ENCODE data around the gene ROR1. TPM values are rescaled to one million over a fixed set of nuclear protein-coding genes. Genes with fewer than 3 reads are reported as not detected.
A peak's percentile ranks its signal among the peaks of the same experiment; 100 is the strongest.

The ROR1 gene
- total and polyA plus RNA-seq, 2 donors (not counting 1 experiment from before 2014, with no cell fraction given), result 14.5 to 16.5 TPM

- TF ChIP-seq EZH2 (IDR thresholded peaks at IDR 0.05; ENCODE audit: low read length, missing control alignments) (no peak), CTCF (conservative IDR thresholded peaks at IDR 0.05 in 1 of 2, IDR thresholded peaks at IDR 0.05 in 1 of 2; ENCODE audit: low read depth in 1 of 2, low read length in 2 of 2) (no peak)
- no peaks in the 10 kb centered on the region for H3K27me3 ChIP-seq (ENCODE audit: control insufficient read depth, insufficient read depth, low read length)
- H2AFZ ChIP-seq (ENCODE audit: low read length), result no peak overlapping the region
- H3K4me1 ChIP-seq (ENCODE audit: control insufficient read depth, extremely low read depth, insufficient read depth, low read length), result no peaks in the 10 kb centered on the region
- no peaks in the 10 kb centered on the region for H4K20me1 ChIP-seq (ENCODE audit: control insufficient read depth, extremely low read depth, insufficient read depth, low read length)
- DNase-seq (ENCODE audit: low read depth in 2 of 2), result peak in 1 of 2 donors; percentile 54
- no peak overlapping the region for H3K9ac ChIP-seq (ENCODE audit: insufficient read depth, low read length)
- no peaks in the 10 kb centered on the region for H3K9me3 ChIP-seq (ENCODE audit: control insufficient read depth, insufficient read depth, low read depth, low read length)
- no peak overlapping the region for H3K27ac ChIP-seq (ENCODE audit: insufficient read depth, low read length)
- H3K4me2 ChIP-seq (ENCODE audit: extremely low read depth, insufficient read depth, low read length), result no peak overlapping the region
- H3K4me3 ChIP-seq (replicated peaks in 1 of 4; ENCODE audit: control extremely low read depth in 1 of 4, insufficient read depth in 1 of 4, low read depth in 3 of 4, low read length in 4 of 4), result no peak overlapping the region
- H3K79me2 ChIP-seq (ENCODE audit: control insufficient read depth, insufficient read depth, low read length), result no peaks in the 10 kb centered on the region
- H3K36me3 ChIP-seq (ENCODE audit: control insufficient read depth, insufficient read depth, low read length), result no peaks in the 10 kb centered on the region
These were observed 120.2 kb downstream of the ROR1 start for GRCh38 chr1:63893976-63894375.

- H4K20me1 ChIP-seq (ENCODE audit: control insufficient read depth, extremely low read depth, insufficient read depth, low read length), result no peaks in the 10 kb centered on the region
- no peaks in the 10 kb centered on the region for H3K4me1 ChIP-seq (ENCODE audit: control insufficient read depth, extremely low read depth, insufficient read depth, low read length)
- no peaks in the 10 kb centered on the region for H3K9me3 ChIP-seq (ENCODE audit: control insufficient read depth, insufficient read depth, low read depth, low read length)
- H3K27me3 ChIP-seq (ENCODE audit: control insufficient read depth, insufficient read depth, low read length), result no peaks in the 10 kb centered on the region
- no peak for DNase-seq (ENCODE audit: low read depth in 2 of 2)
- no peak overlapping the region for H3K9ac ChIP-seq (ENCODE audit: insufficient read depth, low read length)
- H3K36me3 ChIP-seq (ENCODE audit: control insufficient read depth, insufficient read depth, low read length), result no peaks in the 10 kb centered on the region
- no peak overlapping the region for H3K4me2 ChIP-seq (ENCODE audit: extremely low read depth, insufficient read depth, low read length)
- H2AFZ ChIP-seq (ENCODE audit: low read length), result no peak overlapping the region
- no peak overlapping the region for H3K27ac ChIP-seq (ENCODE audit: insufficient read depth, low read length)
- TF ChIP-seq CTCF (conservative IDR thresholded peaks at IDR 0.05 in 1 of 2, IDR thresholded peaks at IDR 0.05 in 1 of 2; ENCODE audit: low read depth in 1 of 2, low read length in 2 of 2) (no peak), EZH2 (IDR thresholded peaks at IDR 0.05; ENCODE audit: low read length, missing control alignments) (no peak)
- H3K79me2 ChIP-seq (ENCODE audit: control insufficient read depth, insufficient read depth, low read length), result no peaks in the 10 kb centered on the region
- no peak overlapping the region for H3K4me3 ChIP-seq (replicated peaks in 1 of 4; ENCODE audit: control extremely low read depth in 1 of 4, insufficient read depth in 1 of 4, low read depth in 3 of 4, low read length in 4 of 4)
These were observed 120.9 kb downstream of the ROR1 start for GRCh38 chr1:63894627-63895265.

GRCh38 chr1:63896755-63897154 lies 122.9 kb downstream of the ROR1 start:
- Histone ChIP-seq H3K79me2 (ENCODE audit: control insufficient read depth, insufficient read depth, low read length) (no peaks in the 10 kb centered on the region), H3K4me3 (replicated peaks in 1 of 4; ENCODE audit: control extremely low read depth in 1 of 4, insufficient read depth in 1 of 4, low read depth in 3 of 4, low read length in 4 of 4) (no peak overlapping the region), H2AFZ (ENCODE audit: low read length) (no peak overlapping the region), H3K9ac (ENCODE audit: insufficient read depth, low read length) (no peak overlapping the region), H3K27ac (ENCODE audit: insufficient read depth, low read length) (no peak overlapping the region), H3K4me2 (ENCODE audit: extremely low read depth, insufficient read depth, low read length) (no peak overlapping the region), H3K36me3 (ENCODE audit: control insufficient read depth, insufficient read depth, low read length) (no peaks in the 10 kb centered on the region), H3K9me3 (ENCODE audit: control insufficient read depth, insufficient read depth, low read depth, low read length) (no peaks in the 10 kb centered on the region), H3K4me1 (ENCODE audit: control insufficient read depth, extremely low read depth, insufficient read depth, low read length) (no peaks in the 10 kb centered on the region), H4K20me1 (ENCODE audit: control insufficient read depth, extremely low read depth, insufficient read depth, low read length) (no peaks in the 10 kb centered on the region), H3K27me3 (ENCODE audit: control insufficient read depth, insufficient read depth, low read length) (no peaks in the 10 kb centered on the region)
- DNase-seq (ENCODE audit: low read depth in 2 of 2), result no peak
- no peak for TF ChIP-seq CTCF (conservative IDR thresholded peaks at IDR 0.05 in 1 of 2, IDR thresholded peaks at IDR 0.05 in 1 of 2; ENCODE audit: low read depth in 1 of 2, low read length in 2 of 2)
- TF ChIP-seq EZH2 (IDR thresholded peaks at IDR 0.05; ENCODE audit: low read length, missing control alignments), result no peak
